ENCODE results near the gene ARHGAP4.

GRCh38 chrX:153884590-153884989, 41.5 kb downstream of the ARHGAP4 start:
- TF ChIP-seq YY1 (IDR thresholded peaks at IDR 0.05; ENCODE audit: insufficient read depth, insufficient read length) (no peak), ZNF274 (IDR thresholded peaks at IDR 0.05; ENCODE audit: low read depth, low read length) (no peak)

All from NT2/D1 (cell line).